ENCODE data around the gene C11orf71.
A peak's percentile ranks its signal among the peaks of the same experiment; 100 is the strongest.

The C11orf71 gene

GRCh38 chr11:114353443-114353842 is 46.9 kb downstream of the C11orf71 start:
- peak; percentile 65 for DNase-seq

DNA sequence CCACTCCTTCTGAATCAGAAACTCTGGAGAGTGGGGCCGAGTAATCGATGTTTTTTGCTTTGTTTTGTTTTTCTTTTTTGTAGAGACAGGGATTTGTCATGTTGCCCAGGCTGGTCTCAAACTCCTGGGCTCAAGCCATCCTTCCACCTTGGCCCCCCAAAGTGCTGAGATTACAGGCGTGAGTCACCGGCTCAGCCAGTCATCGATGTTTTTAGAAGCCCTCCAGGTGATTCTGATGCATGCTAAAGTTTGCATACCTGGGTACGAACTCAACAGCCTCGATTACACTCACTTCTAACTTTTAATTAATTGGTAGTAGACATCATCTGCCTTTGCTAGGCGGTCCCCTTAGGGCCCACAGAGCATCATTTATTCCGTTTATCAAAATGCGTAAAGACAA is 50.3 kb downstream of the C11orf71 start:
- no peak for DNase-seq
